GM10847 (cell line): Measurements from ENCODE around the gene PLIN4.

Source experiments
- POLR2A ChIP-seq: IDR thresholded peaks from 2 replicates; pipeline ENCODE4 v1.6.1; 2011; ENCODE audit not compliant: insufficient read length; ENCODE audit errors: extremely low read depth

The PLIN4 gene

DNA sequence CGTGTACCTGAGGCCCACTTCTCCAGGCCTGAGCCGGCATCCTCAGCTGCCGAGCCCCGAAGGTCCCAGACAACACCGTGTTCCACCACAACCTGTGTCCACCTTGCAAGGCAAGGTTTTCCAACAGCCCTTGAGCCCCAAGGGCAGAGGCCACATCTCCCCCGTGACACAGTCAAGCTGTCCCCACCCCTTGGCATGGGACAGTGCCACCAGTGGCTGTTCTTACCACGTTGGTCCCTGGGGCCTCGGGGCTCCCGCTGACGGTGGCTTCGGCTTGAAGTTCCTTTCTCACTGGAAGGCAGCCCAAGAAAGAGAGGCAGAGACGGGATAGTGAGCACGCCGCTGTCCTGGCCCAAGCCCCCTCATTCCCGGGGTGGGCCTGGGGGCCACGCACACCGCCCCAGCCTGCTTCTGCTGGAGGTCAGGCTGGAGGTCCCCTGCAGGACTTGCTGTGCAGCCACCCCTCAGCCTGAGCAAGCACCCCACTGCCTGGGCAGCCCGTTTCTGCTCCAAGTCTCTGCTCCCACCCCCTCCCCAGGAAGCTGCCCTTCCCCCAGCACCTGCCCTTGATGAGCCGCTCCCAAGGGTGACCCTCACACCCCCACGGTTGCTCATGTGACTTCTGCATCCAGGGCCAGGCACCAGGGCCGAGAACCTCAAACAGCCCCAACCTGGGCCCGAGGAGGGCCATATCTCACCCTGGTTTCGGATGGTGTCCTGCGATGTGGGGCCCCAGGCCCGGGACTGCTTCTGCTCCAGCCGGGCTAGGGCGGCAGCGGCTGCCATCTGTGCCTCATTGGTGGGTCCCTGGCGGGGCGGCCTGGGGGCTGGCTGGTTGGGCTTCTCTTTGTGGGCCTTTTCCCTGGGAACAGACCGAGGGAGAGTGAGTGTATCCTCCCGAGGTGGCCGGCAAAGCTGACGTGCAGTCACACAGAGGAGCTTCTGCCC lies 64.8 kb downstream of the PLIN4 start:
- TF ChIP-seq POLR2A: no peak

DNA sequence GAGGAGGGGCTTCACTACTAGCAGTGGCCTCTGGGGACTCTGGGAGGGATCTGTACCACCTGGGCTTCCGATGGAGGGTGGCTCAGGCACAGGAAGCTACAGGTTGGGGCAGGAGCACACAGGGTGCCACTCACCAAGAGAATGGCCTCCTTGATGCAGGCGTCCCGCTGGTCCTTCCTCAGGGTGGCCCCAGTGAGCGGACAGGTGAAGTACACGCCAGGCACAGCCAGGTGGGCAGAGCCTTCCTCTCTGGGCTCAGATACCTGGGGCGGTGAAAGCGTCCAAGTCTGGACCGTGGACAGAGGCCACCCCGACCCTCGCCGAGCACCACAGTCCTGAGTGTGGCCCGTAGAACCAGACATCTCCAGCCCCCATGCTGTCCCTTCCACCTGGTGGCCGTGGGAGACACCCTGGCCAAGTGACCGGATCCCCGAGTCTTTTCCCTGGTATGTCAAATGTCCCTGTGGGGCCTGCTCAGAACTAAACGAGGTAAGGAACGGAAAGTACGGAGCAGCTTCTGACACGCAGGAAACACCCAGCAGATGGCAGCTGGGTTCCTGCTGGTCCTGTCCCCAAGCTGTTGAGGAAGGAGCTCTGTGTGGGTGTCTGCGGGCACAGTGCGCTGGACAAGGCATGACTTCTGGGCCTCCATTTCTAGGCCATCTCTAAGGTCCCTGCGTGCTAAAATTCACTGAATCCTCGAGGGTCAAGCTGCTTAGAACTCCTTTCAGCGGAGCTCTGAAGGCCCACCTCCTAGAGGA lies 65.9 kb downstream of the PLIN4 start:
- no peak for TF ChIP-seq POLR2A
